Measurements from ENCODE around the gene TAB2. TPM values are rescaled to one million over a fixed set of nuclear protein-coding genes. Genes with fewer than 3 reads are reported as not detected.

TAB2 gene
- total RNA-seq, 1 experiment from 2014 or later: 56.7 TPM

- RAD21 ChIA-PET (ENCODE audit: low non-redundant PET in 1 of 2, low total read pairs in 2 of 2, uncharacterized antibody in 2 of 2, unreplicated experiment in 2 of 2): no interaction called here
- CTCF ChIA-PET: no interaction called here
- peak overlapping the region; percentile 93; the same call in 1 of the 2 replicates for H3K27ac ChIP-seq (ENCODE audit: low read depth, low read length)
- H2AFZ ChIP-seq (ENCODE audit: low read depth, low read length, poor library complexity, severe bottlenecking): no peak overlapping the region
- peak overlapping the region; percentile 43 for H3K9ac ChIP-seq (ENCODE audit: low read length)
- H3K4me3 ChIP-seq (replicated peaks in 1 of 2; ENCODE audit: low read depth in 1 of 2, low read length in 2 of 2): peak overlapping the region in 1 of 2 experiments; percentile 37; a peak in 2 of 4 replicates
- H4K20me1 ChIP-seq (ENCODE audit: insufficient read depth): peaks cover 5% of the 10 kb centered on the region; the same call in 1 of the 2 replicates
- H3K9me3 ChIP-seq (ENCODE audit: control insufficient read depth in 1 of 2, insufficient read depth in 1 of 2, low read depth in 1 of 2, low read length in 2 of 2): no peaks in the 10 kb centered on the region
- ATAC-seq (peak; percentile 31), DNase-seq (ENCODE audit: low read depth, low spot score) (no peak)
- no peaks in the 10 kb centered on the region for H3K36me3 ChIP-seq (ENCODE audit: control insufficient read depth in 1 of 2, insufficient read depth in 2 of 2, low read length in 2 of 2)
- peaks cover 100% of the 10 kb centered on the region for H3K79me2 ChIP-seq (ENCODE audit: insufficient read depth, low read length)
- intact Hi-C loops (cut with micrococcal nuclease): loop anchor here (5.0 kb wide), 1 partner anchor 102 kb away; no protein-coding TSS in a partner anchor
- no TSS peak for BruUV-seq (replicated peaks)
- no peaks in the 10 kb centered on the region for H3K9me2 ChIP-seq (ENCODE audit: insufficient read depth)
- TF ChIP-seq EZH2 (IDR thresholded peaks at IDR 0.05): no peak
- TF ChIP-seq RAD21 (IDR thresholded peaks at IDR 0.05; ENCODE audit: low read depth): no peak
- 0 out of 2 replicates have a peak, but pooled peaks have one; percentile 25 for TF ChIP-seq CBX3 (IDR thresholded peaks at IDR 0.05; ENCODE audit: low read depth)
- TF ChIP-seq REST (IDR thresholded peaks at IDR 0.05; ENCODE audit: low read depth): no peak
- H3K27me3 ChIP-seq (ENCODE audit: insufficient read depth, low read length): no peaks in the 10 kb centered on the region
- peak overlapping the region; percentile 66 for H3K4me2 ChIP-seq (ENCODE audit: low read length)
- POLR2A ChIA-PET: interaction anchor here (1.0 kb wide), 1 partner anchor 11 kb away, joined by 3 read pairs; no protein-coding TSS in a partner anchor
- peaks cover 48 to 72% of the 10 kb centered on the region in 2 experiments for H3K4me1 ChIP-seq (ENCODE audit: control insufficient read depth in 1 of 2, insufficient read depth in 2 of 2, low read length in 2 of 2)
Measured at GRCh38 chr6:149334201-149334600, 16.7 kb downstream of the TAB2 start.

DNA sequence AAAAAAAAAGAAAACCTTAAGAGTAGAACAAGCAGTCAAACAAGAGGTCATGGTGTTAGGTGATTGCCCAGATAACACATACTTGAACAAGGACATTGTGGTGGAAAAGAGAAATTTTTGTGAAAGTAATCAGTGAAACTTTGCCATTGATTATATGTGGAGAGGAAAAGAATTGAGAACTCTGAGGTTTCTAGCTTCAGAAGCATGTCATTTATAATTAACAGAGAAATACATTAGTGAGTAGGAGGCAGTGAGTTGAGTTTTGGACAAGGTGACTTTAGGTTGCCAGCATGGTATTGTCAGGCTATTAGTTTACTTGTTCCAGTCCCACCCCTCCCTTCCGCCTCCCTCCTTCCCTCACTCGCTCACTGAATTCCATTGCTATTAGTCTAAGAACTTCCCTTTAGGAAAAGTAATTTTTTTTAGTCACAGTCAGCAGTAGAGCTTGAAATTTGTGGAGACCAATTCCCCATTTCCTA, 17.2 kb downstream of the TAB2 start:
- Histone ChIP-seq H3K9ac (ENCODE audit: low read length) (peak overlapping the region; percentile 43), H3K4me1 (ENCODE audit: control insufficient read depth in 1 of 2, insufficient read depth in 2 of 2, low read length in 2 of 2) (peaks cover 48 to 72% of the 10 kb centered on the region in 2 experiments), H3K4me3 (replicated peaks in 1 of 2; ENCODE audit: low read depth in 1 of 2, low read length in 2 of 2) (peak overlapping the region; percentile 6 to 37; a peak in 3 of 4 replicates), H3K9me2 (ENCODE audit: insufficient read depth) (no peaks in the 10 kb centered on the region), H2AFZ (ENCODE audit: low read depth, low read length, poor library complexity, severe bottlenecking) (no peak overlapping the region), H4K20me1 (ENCODE audit: insufficient read depth) (peaks cover 4% of the 10 kb centered on the region; the same call in 1 of the 2 replicates), H3K36me3 (ENCODE audit: control insufficient read depth in 1 of 2, insufficient read depth in 2 of 2, low read length in 2 of 2) (no peaks in the 10 kb centered on the region), H3K4me2 (ENCODE audit: low read length) (peak overlapping the region; percentile 66), H3K9me3 (ENCODE audit: control insufficient read depth in 1 of 2, insufficient read depth in 1 of 2, low read depth in 1 of 2, low read length in 2 of 2) (no peaks in the 10 kb centered on the region), H3K27ac (ENCODE audit: low read depth, low read length) (peak overlapping the region; percentile 93; the same call in 1 of the 2 replicates), H3K27me3 (ENCODE audit: insufficient read depth, low read length) (no peaks in the 10 kb centered on the region), H3K79me2 (ENCODE audit: insufficient read depth, low read length) (peaks cover 99% of the 10 kb centered on the region)
- DNase-seq (ENCODE audit: low read depth, low spot score): peak; percentile 75
- peak; percentile 74 for ATAC-seq
- intact Hi-C loops (cut with micrococcal nuclease): loop anchor here (5.0 kb wide), 1 partner anchor 102 kb away; no protein-coding TSS in a partner anchor
- no TSS peak for BruUV-seq (replicated peaks)
- ChIA-PET CTCF (interaction anchor here (1.5 kb wide), 1 partner anchor 253 kb away, joined by 4 read pairs; no protein-coding TSS in a partner anchor), POLR2A (no interaction called here), RAD21 (ENCODE audit: low non-redundant PET in 1 of 2, low total read pairs in 2 of 2, uncharacterized antibody in 2 of 2, unreplicated experiment in 2 of 2) (interaction anchor here in 1 of 2 experiments (0.7 kb wide), 1 partner anchor 37 kb away, joined by 4 read pairs; no protein-coding TSS in a partner anchor)
- no peak for TF ChIP-seq ZNF274 (IDR thresholded peaks at IDR 0.05; ENCODE audit: low read depth, low read length)
- TF ChIP-seq FOSL1 (IDR thresholded peaks at IDR 0.05; ENCODE audit: low read depth): peak; percentile 48; the same call in 1 of the 2 replicates
- TF ChIP-seq CBX3 (IDR thresholded peaks at IDR 0.05; ENCODE audit: low read depth): 0 out of 2 replicates have a peak, but pooled peaks have one; percentile 36
- TF ChIP-seq EZH2 (IDR thresholded peaks at IDR 0.05): no peak
- no peak for TF ChIP-seq POLR2A (IDR thresholded peaks at IDR 0.05; ENCODE audit: borderline replicate concordance, extremely low read depth, insufficient read depth, insufficient read length)
- no peak for TF ChIP-seq POLR2AphosphoS5 (IDR thresholded peaks at IDR 0.05; ENCODE audit: low read depth, low read length)
- no peak for TF ChIP-seq REST (IDR thresholded peaks at IDR 0.05; ENCODE audit: low read depth)
- peak; percentile 49 for TF ChIP-seq MAX (IDR thresholded peaks at IDR 0.05)
- TF ChIP-seq EGR1 (IDR thresholded peaks at IDR 0.05; ENCODE audit: low read depth): no peak
- TF ChIP-seq CEBPB (IDR thresholded peaks at IDR 0.05; ENCODE audit: low read depth): no peak

All from HCT116 (cell line).